NT2/D1 (cell line): ENCODE results near the gene PKHD1.

Source experiments
- YY1 ChIP-seq: IDR thresholded peaks from 2 replicates; pipeline ENCODE4 v1.6.1; 2011; ENCODE audit not compliant: insufficient read length, insufficient read depth
- ZNF274 ChIP-seq: IDR thresholded peaks from 2 replicates; pipeline ENCODE4 v1.6.1; 2011; ENCODE audit warnings: mild to moderate bottlenecking, low read depth, low read length

GRCh38 chr6:51675020-51675921 lies 412.1 kb downstream of the PKHD1 start:
- TF ChIP-seq ZNF274 (no peak), YY1 (no peak)
